Neutrophil (primary cell): Measurements from ENCODE around the gene TRAPPC12.
"Not testable (repeated sequence)": the region's sequence is repeated elsewhere in the genome, so short reads cannot be mapped to it uniquely, and the experiment has no call there.

ENCODE experiments used
- H3K27ac ChIP-seq: fragments of 200-600 bp; sonication (generic); 2 replicates; pipeline ENCODE4 v1.5.1; 2016; ENCODE audit warnings: mild to moderate bottlenecking, moderate library complexity
- H3K27me3 ChIP-seq: fragments of 200-600 bp; sonication (generic); 2 replicates; pipeline ENCODE4 v1.6.0; 2016; ENCODE audit warnings: mild to moderate bottlenecking
- H3K36me3 ChIP-seq: fragments of 200-600 bp; sonication (generic); 2 replicates; pipeline ENCODE4 v1.5.1; 2017
- H3K4me1 ChIP-seq, 2 experiments: fragments of 200-600 bp in 1 of 2; sonication (generic) in 1 of 2; 1 replicate in 1 of 2; 2 replicates in 1 of 2; pipeline versions ENCODE4 v1.5.1 to v1.6.1; 2013 to 2016; ENCODE audit warnings: low read depth in 1 of 2, low read length in 1 of 2, mild to moderate bottlenecking in 1 of 2, moderate library complexity in 1 of 2; ENCODE audit not compliant: control insufficient read depth in 1 of 2, insufficient read depth in 1 of 2
- H3K4me3 ChIP-seq, 2 experiments: fragments of 200-600 bp in 1 of 2; sonication (generic) in 1 of 2; 1 replicate in 1 of 2; 2 replicates in 1 of 2; pipeline ENCODE4 v1.5.1; 2013 to 2016; ENCODE audit warnings: low read depth in 1 of 2, low read length in 1 of 2, mild to moderate bottlenecking in 1 of 2, moderate library complexity in 1 of 2
- H3K9me3 ChIP-seq: fragments of 200-600 bp; sonication (generic); 2 replicates; pipeline ENCODE4 v1.5.1; 2016
- CTCF ChIP-seq: fragments of 200-600 bp; sonication (generic); IDR thresholded peaks from 2 replicates; pipeline ENCODE4 v1.5.1; 2016; ENCODE audit warnings: antibody characterized with exemption

Gene TRAPPC12

GRCh38 chr2:3493615-3494007 is 114.1 kb downstream of the TRAPPC12 start:
- no peaks in the 10 kb centered on the region for H3K27me3 ChIP-seq
- H3K36me3 ChIP-seq = peaks cover 38% of the 10 kb centered on the region
- no peak overlapping the region for H3K27ac ChIP-seq
- no peak overlapping the region for H3K4me3 ChIP-seq
- no peak for TF ChIP-seq CTCF
- H3K4me1 ChIP-seq = no peaks in the 10 kb centered on the region
- no peaks in the 10 kb centered on the region for H3K9me3 ChIP-seq

DNA sequence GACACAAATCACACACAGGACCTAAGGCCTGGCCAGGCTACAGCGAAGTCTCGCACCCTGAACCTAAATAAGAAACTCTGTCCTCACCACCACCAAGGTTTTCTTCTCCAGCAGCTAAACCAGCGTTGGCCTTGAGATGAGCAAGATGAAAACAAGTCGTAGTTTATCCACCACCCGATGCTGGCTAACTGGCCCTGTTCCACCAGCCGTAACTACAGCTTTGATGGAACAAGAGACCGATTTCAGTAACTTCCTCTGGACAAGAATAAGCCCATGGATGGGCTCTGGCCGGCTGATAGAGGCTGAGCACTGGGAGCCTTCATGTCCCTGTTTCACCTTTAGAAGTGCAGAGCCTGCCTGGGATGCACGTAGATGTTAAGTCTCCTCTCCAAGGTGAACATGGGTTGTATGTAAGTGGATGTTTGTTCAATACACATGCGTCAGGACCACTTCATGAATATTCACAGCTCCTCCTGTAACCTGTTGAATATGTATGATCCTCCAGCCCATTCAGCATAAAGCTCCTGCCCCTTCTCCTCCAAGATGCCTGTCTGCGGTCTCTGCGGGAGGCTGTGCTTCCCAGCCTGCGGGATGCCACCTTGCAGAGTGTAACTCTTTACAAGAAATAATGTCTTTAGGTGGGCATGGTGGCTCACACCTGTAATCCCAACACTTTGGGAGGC is 115.6 kb downstream of the TRAPPC12 start:
- no peak for TF ChIP-seq CTCF
- Histone ChIP-seq H3K4me3 (no peak overlapping the region), H3K36me3 (peaks cover 52% of the 10 kb centered on the region), H3K4me1 (no peaks in the 10 kb centered on the region), H3K27me3 (no peaks in the 10 kb centered on the region), H3K9me3 (no peaks in the 10 kb centered on the region), H3K27ac (no peak overlapping the region)

GRCh38 chr2:3496708-3497080 is 117.2 kb downstream of the TRAPPC12 start:
- H3K36me3 ChIP-seq = peaks cover 66% of the 10 kb centered on the region
- H3K27me3 ChIP-seq, H3K9me3 ChIP-seq: not testable (repeated sequence)

GRCh38 chr2:3498783-3499394 is 119.4 kb downstream of the TRAPPC12 start:
- no peak for TF ChIP-seq CTCF
- Histone ChIP-seq H3K4me3 (no peak overlapping the region), H3K9me3 (no peaks in the 10 kb centered on the region), H3K4me1 (no peaks in the 10 kb centered on the region), H3K27ac (no peak overlapping the region), H3K36me3 (peaks cover 78% of the 10 kb centered on the region), H3K27me3 (no peaks in the 10 kb centered on the region)

More at GRCh38 chr2:3496708-3497080, 117.2 kb downstream of the TRAPPC12 start:
- H3K4me3 ChIP-seq, H3K27ac ChIP-seq, H3K4me1 ChIP-seq: not testable (repeated sequence)

DNA sequence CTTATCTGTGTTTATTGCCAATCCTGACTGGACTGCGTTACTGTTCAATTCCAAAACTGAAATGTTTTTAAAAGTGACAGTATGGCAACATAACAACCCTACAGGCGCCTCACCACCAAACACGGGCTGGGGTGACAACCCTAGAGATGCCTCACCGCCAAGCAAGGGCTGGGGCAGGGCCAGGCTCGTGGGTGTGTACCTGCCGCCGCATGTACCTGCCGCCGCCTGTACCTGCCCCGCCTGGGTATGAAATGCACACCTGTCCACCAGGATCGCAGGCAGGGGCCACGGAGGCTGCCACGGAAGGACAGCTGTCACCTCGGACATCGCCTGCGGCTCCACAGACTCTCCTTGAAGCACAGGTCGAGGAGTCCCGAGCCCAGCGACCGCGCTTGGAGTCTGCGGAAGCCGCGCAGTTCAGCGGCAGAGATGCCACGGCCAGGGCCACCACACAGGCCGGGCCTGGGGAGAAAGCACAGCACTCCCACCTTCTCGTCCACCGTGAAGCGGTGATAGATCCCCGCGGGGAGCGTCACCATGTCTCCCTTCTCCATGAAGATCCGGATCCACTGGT is 120.9 kb downstream of the TRAPPC12 start:
- Histone ChIP-seq H3K27me3 (no peaks in the 10 kb centered on the region), H3K9me3 (no peaks in the 10 kb centered on the region), H3K4me1 (no peaks in the 10 kb centered on the region), H3K4me3 (no peak overlapping the region), H3K27ac (no peak overlapping the region), H3K36me3 (peaks cover 83% of the 10 kb centered on the region)
- no peak for TF ChIP-seq CTCF

DNA sequence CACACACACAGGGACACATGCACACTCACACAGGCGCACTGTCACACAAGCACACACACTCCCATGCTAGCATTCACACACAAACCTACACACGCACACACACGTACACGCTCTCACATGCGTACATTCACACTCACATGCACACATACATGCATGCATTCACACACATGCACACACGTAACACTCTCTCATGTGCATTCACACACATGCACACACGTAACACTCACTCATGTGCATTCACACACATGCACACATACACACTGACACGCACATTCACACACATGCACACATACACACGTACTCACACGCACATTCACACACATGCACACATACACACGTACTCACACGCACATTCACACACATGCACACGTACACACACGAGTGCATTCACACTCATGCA is 123.6 kb downstream of the TRAPPC12 start:
- Histone ChIP-seq H3K27ac (no peak overlapping the region), H3K36me3 (peaks cover 57% of the 10 kb centered on the region), H3K4me3 (no peak overlapping the region), H3K27me3 (no peaks in the 10 kb centered on the region), H3K9me3 (no peaks in the 10 kb centered on the region), H3K4me1 (no peaks in the 10 kb centered on the region)
- no peak for TF ChIP-seq CTCF
